ENCODE data around the gene IRAK4. TPM values are rescaled to one million over a fixed set of nuclear protein-coding genes. Genes with fewer than 3 reads are reported as not detected.

The IRAK4 gene
- 7.2 and 8.3 TPM in 2 replicates for total RNA-seq

GRCh38 chr12:43758728-43759563, at the start of gene IRAK4, which contains the start of gene PUS7L:
Gene IRAK4, plus strand, starts transcription at chr12:43758951. Its CDS starts 9,161 bp downstream, at chr12:43768112.
Gene PUS7L, minus strand, starts transcription at chr12:43758790. Its CDS starts 3,545 bp downstream, at chr12:43755245.

GRCh38 chr12:43805860-43806736, 47.3 kb downstream of the IRAK4 start, which contains the start of gene TWF1:
Gene TWF1, minus strand, starts transcription at chr12:43806317. Its CDS starts 72 bp downstream, at chr12:43806245.

GRCh38 chr12:43835656-43836474, 77.1 kb downstream of the IRAK4 start, which contains the start of gene TMEM117:
Gene TMEM117, plus strand, starts transcription at chr12:43836081.

Other genes with a start within 250 kb of the IRAK4 start
- gene ADAMTS20, start 206.7 kb upstream of the IRAK4 start, total RNA-seq = not detected in 2 replicates
- gene PUS7L, start 161 bp upstream of the IRAK4 start, total RNA-seq = 7.5 and 13.0 TPM in 2 replicates
- 125 and 138 TPM in 2 replicates for gene TWF1, start 47.4 kb downstream of the IRAK4 start, total RNA-seq
- 6.8 and 19.5 TPM in 2 replicates for gene TMEM117, start 77.1 kb downstream of the IRAK4 start, total RNA-seq